Right cardiac atrium (tissue), 5 donors: Measurements from ENCODE around the gene KIAA1614. TPM values are rescaled to one million over a fixed set of nuclear protein-coding genes. Genes with fewer than 3 reads are reported as not detected.

ENCODE experiments used
- ATAC-seq, 2 donors: fragments of 200-7000 bp; cut with Tn5 transposase; one replicate each; pipeline versions ENCODE4 v1.8.0 to v1.9.1; 2020; ENCODE audit warnings: moderate library complexity in 2 of 2, mild to moderate bottlenecking in 1 of 2
- DNase-seq, 3 donors: peaks; one replicate each; pipeline ENCODE4 v3.0.0-alpha.2; 2020
- H3K27ac ChIP-seq: one replicate; pipeline ENCODE4 v1.5.1; 2013; ENCODE audit warnings: mild to moderate bottlenecking, low read length, control low read depth, moderate library complexity
- H3K27me3 ChIP-seq: one replicate; pipeline ENCODE4 v1.6.1; 2013; ENCODE audit not compliant: control insufficient read depth, insufficient read depth
- H3K4me1 ChIP-seq: one replicate; pipeline ENCODE4 v1.6.1; 2013; ENCODE audit warnings: low read length; ENCODE audit not compliant: control insufficient read depth, insufficient read depth
- H3K4me3 ChIP-seq: one replicate; pipeline ENCODE4 v1.5.1; 2013; ENCODE audit warnings: low read length, control low read depth
- H3K9me3 ChIP-seq: one replicate; pipeline ENCODE4 v1.6.1; 2013; ENCODE audit warnings: low read length; ENCODE audit not compliant: control insufficient read depth
- WGBS: extraction: QIAGEN DNeasy Blood & Tissue Kit; methylation state at CpG from one replicate; pipeline ENCODE4 v1.1.7; 2013; 5-methylcytosine and 5-hydroxymethylcytosine counted together
- intact Hi-C, 4 donors: fragments of 100-400 bp; cut with DNase I; formaldehyde crosslinking; loops; one replicate each; pipeline versions ENCODE4 v1.11.0 to v1.14.0; 2022 to 2023
- polyA plus RNA-seq: library from polyadenylated mRNA; stranded (reverse); fragments of 200-250 nt; gene quantifications from one replicate; pipeline ENCODE4 v1.2.3, GENCODE V29; 2013
- total RNA-seq, 4 donors: library from RNA; stranded (reverse); fragmentation: NEBNext Ultra II Directional; extraction: Animal tissue kit (Norgen Biotek cat#: 25700); gene quantifications; one replicate each; pipeline ENCODE4 v1.2.1, GENCODE V29; 2021
- donor health status: healthy with polysubstance abuse.
- donor health status: DM: no; HTN: yes; CAD: no.
- donor health status: DM: no; HTN: no; CAD: no.
- donor health status: DM: no; HTN: yes; CAD: no; lungs with severe emphysema.
- donor health status: DM: yes; HTN: yes; CAD: no.

The KIAA1614 gene
- total and polyA plus RNA-seq, 5 donors = 10.2 to 16.6 (median 11.6) TPM

DNA sequence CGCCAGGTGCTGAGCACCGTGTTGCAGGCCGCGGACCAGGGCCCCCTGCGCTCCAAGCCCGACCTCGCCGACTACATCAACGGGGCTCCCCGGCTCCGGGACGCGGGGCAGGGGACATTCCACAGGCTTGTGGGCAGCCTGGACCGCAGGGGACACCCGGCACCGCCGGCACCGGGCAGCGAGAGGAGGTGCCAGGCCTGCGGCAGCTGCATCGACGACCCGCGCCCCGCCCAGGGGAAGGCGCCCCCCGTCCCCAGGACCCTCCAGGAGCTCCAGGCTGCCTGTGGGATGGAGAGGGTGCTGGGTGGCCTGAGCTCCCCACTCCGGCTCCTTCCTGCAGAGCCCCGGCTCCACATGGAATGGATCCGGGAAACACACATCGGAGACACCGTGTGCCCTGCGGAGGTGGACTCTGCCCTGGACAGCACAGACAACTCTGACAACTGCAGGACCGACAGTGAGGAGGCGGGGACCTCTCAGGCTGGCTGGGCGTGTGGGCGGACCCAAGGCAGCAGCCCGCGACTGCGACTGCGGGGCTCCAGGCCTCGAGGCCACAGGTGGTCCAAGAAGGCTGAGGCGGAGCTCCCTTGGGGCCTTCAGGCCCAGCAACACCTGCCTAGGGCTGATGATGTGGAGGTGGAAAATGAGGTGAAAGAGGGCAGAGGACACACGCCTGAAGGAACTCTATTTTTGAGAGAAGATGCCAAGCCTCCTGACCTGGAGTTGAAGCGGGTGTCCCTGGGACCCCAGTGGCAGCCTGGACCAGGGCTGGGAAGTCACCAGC, 22.8 kb downstream of the KIAA1614 start:
- peak in 1 of 3 donors; percentile 40 for DNase-seq
- intact Hi-C loops = no loop called here
- no peaks in the 10 kb centered on the region for H3K4me1 ChIP-seq
- no peaks in the 10 kb centered on the region for H3K9me3 ChIP-seq
- peak in 1 of 2 donors; percentile 16 for ATAC-seq
- WGBS = 81% methylated on average over 45 of the region's 45 CpGs
- H3K27me3 ChIP-seq = no peaks in the 10 kb centered on the region
- H3K27ac ChIP-seq = no peak overlapping the region
- H3K4me3 ChIP-seq = no peak overlapping the region

DNA sequence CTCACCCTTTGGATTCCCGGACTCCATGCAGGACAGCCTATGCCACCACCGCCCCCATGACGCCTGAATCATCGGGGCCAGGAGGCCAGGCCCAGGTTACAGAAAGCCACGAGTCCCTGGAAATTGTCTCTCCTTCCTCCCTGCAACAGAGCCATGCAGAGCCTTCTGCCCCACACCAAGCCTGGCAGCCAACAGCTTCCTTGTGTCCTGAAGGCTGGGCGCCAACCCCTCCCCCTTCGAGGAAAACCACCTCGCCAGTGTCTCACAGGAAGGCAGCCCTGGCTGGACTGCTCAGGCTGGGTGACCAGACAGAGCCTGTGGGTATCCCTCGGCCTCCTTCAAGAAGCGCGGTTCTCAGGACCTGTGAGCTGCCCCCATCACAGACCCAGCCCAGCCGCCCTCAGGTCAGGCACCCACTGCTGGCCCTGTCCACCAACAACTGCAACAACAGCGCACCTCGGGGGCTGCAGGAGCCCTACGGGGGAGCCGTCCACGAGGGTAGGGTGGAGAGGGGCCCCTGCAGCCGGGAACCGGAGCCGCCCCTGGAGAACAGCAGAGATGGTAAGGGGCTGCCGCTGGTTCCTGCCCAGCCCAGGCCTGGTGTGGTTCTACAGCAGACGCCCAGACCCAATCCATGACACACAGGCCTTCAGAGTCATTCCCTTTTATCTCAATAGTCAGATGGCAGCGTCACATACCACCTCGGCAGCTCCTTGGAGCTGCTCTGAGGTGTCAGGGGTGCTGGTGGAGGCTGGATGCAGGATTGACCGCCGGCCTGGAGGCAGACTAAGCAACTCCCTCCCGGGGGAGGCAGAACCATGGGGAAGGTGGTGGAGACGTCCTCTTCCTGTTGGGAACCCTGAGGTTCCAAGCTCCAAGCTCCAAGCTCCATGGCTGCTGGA, 23.7 kb downstream of the KIAA1614 start:
- no peaks in the 10 kb centered on the region for H3K9me3 ChIP-seq
- H3K4me1 ChIP-seq = no peaks in the 10 kb centered on the region
- 87% methylated on average over 28 of the region's 28 CpGs for WGBS
- no peak overlapping the region for H3K4me3 ChIP-seq
- H3K27ac ChIP-seq = no peak overlapping the region
- ATAC-seq (no peak), DNase-seq (peak in 1 of 3 donors; percentile 40)
- H3K27me3 ChIP-seq = no peaks in the 10 kb centered on the region
- intact Hi-C loops = no loop called here

DNA sequence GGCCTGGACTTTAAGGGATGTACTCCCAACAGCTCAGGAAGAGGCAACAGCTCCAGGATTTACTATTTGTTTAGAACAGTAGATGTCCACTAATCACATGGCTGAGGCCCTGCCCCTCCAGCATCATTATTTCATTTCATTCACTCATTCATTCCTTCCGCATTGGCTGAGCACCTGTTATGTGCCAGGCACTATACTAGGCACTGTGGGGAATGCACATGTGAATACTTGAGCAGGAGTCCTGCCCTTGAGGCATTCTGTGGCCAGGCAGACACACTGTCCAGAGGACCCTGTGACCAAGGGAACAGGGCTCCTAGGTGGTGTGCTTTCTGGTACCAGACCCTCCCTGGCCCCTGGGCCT, 24.3 kb downstream of the KIAA1614 start:
- no peak for DNase-seq
- H3K9me3 ChIP-seq = no peaks in the 10 kb centered on the region
- WGBS = 59% methylated on average over 1 of the region's 1 CpG
- H3K4me3 ChIP-seq = no peak overlapping the region
- H3K27ac ChIP-seq = no peak overlapping the region
- no peaks in the 10 kb centered on the region for H3K4me1 ChIP-seq
- intact Hi-C loops = no loop called here
- no peak for ATAC-seq
- no peaks in the 10 kb centered on the region for H3K27me3 ChIP-seq

DNA sequence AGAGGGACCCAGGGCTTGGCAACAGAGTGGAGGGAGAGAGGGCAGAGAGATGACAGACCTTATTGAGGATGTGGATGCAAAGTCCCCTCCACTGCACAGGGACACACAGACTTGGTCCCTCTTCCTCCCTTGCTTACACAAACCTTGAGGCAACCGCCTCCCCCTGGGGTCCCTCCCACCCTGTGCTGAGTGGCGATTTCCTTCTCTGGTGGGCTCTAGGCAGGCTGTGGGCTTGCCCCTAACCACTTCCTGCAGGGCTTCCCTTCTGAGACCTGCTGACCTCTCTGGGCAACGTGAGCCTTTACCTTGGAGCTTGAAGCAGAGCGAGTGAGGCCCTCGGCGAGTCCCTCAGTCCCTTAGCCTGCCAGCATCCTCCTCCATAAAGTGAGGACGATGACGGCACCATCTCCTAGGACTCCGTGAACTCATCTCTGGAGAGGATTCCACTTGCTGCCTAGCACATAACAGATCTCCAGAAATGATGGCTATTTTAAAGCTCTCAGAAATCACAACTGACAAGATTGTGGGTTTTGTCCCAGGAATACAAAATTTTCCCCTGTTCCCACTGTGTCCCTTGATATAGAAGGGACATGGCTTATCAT, 25.0 kb downstream of the KIAA1614 start:
- Histone ChIP-seq H3K27ac (no peak overlapping the region), H3K4me1 (no peaks in the 10 kb centered on the region), H3K4me3 (no peak overlapping the region), H3K9me3 (no peaks in the 10 kb centered on the region), H3K27me3 (no peaks in the 10 kb centered on the region)
- no peak for DNase-seq
- WGBS = 79% methylated on average over 9 of the region's 9 CpGs
- ATAC-seq = no peak
- intact Hi-C loops = no loop called here

DNA sequence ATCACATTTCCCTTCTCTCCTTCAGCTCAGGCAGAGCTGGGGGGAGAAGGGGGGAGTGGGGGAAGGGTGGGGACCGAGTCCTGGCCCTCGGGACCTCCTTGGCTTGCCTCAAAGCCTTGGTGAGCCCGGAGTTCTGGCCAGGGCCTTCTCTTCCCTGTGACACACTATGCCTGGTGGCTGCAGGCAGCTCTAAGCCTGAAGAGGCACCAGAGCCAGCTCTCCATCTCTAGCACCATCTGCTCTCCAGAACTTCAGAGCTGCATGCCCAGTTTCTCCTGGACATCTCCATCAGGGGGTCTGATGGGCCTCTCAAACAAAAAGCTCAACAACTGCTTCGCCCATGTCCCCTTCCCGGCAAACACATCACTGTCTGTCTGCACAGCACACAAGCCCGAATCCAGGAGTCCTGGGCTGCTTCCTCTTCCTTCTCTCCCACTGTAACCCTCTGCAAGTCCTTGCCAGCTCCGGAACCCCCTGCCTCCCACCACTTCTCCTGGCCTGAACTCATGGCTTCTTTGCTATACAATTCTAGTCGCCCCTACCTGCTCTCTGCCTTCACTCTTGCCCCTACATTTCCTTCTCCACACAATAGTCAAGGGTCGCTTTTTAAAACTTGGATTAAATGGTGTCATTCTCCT, 26.5 kb downstream of the KIAA1614 start:
- WGBS = 72% methylated on average over 9 of the region's 9 CpGs
- intact Hi-C loops = no loop called here
- ATAC-seq = no peak
- Histone ChIP-seq H3K4me1 (no peaks in the 10 kb centered on the region), H3K9me3 (no peaks in the 10 kb centered on the region), H3K27ac (no peak overlapping the region), H3K4me3 (no peak overlapping the region), H3K27me3 (no peaks in the 10 kb centered on the region)
- no peak for DNase-seq

DNA sequence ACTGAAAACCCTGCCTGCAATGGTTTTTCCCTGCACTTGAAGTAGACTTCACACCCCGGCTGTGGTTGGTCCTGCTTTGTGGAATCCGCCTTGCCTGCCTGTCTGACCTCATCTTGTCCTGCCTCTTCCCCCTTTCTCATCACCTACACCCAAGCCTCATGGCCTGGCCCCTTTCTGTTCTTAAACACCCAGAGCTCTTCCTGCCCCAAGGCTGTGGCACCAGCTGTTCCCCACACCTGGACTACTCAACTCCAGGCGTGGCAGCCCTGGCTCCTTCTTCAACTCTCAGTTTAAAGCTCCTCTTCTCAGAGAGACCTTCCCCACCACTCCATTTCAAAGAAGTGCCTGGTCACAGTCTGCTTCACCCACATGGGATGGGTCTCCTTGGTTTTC, 27.0 kb downstream of the KIAA1614 start:
- H3K4me3 ChIP-seq = no peak overlapping the region

DNA sequence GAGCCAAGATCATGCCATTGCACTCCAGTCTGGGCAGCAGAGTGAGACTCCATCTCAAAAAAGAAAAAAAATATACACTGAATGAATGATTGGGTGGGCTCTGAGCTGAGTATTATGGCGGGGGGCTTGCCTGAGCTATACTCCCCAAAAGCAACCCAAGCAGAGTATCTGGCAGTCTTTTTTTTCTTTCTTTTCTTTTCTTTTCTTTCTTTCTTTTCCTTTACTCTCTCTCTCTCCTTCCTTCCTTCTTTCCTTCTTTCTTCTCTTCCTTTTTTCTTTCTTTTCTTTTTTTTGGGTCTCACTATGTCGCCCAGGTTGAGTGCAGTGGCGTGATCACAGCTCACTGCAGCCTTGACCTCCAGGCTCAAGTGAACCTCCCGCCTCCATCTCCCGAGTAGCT, 27.7 kb downstream of the KIAA1614 start:
- Histone ChIP-seq H3K4me1 (no peaks in the 10 kb centered on the region), H3K27me3 (no peaks in the 10 kb centered on the region), H3K9me3 (no peaks in the 10 kb centered on the region), H3K4me3 (no peak overlapping the region), H3K27ac (no peak overlapping the region)
- DNase-seq = no peak
- WGBS = 96% methylated on average over 5 of the region's 5 CpGs
- no peak for ATAC-seq
- intact Hi-C loops = no loop called here

More for the DNA sequence above, 27.0 kb downstream of the KIAA1614 start:
- intact Hi-C loops = no loop called here
- no peaks in the 10 kb centered on the region for H3K9me3 ChIP-seq
- H3K27me3 ChIP-seq = no peaks in the 10 kb centered on the region
- no peaks in the 10 kb centered on the region for H3K4me1 ChIP-seq
- WGBS = 93% methylated on average over 3 of the region's 3 CpGs
- no peak for ATAC-seq
- no peak overlapping the region for H3K27ac ChIP-seq
- DNase-seq = no peak

DNA sequence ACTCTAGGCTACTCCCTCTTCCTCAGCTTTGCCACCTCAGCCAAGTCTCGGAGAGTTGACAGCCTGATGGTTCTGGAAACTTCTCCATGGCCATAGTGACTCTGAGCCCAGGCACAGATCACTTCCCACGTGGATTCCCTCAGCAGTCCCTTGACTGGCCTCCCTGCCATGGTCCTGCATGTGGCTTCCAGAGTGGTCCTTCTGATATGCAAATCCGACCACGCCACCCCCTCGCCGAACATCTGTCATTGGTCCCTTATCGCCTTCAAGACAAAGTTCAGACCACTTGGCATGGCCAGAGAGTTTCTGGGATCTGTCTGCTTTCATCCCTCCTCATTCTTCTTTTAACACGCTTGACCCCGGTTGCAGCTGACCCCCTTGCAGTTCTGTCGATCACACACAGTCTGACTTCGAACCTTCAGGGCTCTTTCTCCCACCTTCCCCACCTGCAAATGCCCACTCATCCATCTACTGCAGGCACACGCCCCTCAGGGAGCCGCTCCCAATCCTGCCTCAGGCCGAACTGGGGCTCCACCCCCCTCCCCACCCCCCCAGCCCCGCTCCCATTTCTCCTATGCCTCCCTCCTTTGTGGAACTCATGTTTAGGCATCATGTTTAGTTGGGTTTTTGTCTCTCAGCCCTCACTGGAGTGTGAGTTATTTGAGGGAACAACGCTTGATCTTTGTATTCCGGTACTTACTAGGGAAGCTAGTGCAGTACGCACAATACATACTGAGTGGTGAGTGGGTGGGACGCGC, 29.0 kb downstream of the KIAA1614 start:
- Histone ChIP-seq H3K4me1 (no peaks in the 10 kb centered on the region), H3K27me3 (no peaks in the 10 kb centered on the region), H3K4me3 (no peak overlapping the region), H3K27ac (no peak overlapping the region), H3K9me3 (no peaks in the 10 kb centered on the region)
- DNase-seq (no peak), ATAC-seq (no peak)
- intact Hi-C loops = no loop called here
- WGBS = 79% methylated on average over 20 of the region's 20 CpGs

DNA sequence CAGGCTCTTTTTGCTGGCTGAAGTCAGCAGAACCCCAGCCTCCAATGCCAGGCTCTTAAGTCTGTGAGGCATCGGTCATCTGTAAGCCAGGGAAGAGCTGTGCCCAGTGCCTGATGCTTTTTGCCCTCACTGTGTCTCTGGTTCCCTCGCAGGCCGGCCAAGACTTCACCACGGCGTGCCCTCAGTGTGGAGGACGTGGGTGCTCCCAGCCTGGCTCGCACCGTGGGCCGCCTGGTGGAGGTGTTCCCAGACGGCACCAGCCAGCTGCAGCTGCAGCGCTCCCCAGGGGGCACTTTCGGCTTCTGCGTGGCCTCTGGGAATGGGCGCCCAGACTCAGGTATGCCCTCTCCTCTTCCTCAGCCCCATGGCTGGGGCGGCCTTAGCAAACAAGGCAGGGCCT, 32.5 kb downstream of the KIAA1614 start:
- Histone ChIP-seq H3K27ac (no peak overlapping the region), H3K4me1 (no peaks in the 10 kb centered on the region), H3K9me3 (no peaks in the 10 kb centered on the region), H3K27me3 (no peaks in the 10 kb centered on the region), H3K4me3 (no peak overlapping the region)
- 97% methylated on average over 15 of the region's 15 CpGs for WGBS
- ATAC-seq = no peak
- DNase-seq = no peak
- intact Hi-C loops = no loop called here

DNA sequence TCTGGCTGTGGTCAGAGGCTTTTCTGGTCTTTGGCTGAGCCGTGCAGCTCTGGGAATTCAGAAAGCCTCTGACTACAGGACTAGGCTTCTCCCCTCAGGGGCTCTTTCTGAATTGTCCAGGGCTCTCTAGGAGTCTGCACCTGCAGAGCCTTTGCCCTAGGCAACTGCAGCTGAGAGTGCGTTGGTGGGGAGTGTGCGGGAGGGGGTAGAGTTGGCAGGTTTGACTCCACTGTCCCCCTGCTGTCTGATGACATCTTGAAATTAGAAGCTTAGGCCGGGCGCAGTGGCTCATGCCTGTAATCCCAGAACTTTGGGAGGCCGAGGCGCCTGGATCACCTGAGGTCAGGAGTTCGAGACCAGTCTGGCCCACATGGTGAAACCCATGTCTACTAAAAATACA, 32.9 kb downstream of the KIAA1614 start:
- intact Hi-C loops = no loop called here
- WGBS = 91% methylated on average over 8 of the region's 8 CpGs
- Histone ChIP-seq H3K4me1 (no peaks in the 10 kb centered on the region), H3K4me3 (no peak overlapping the region), H3K27me3 (no peaks in the 10 kb centered on the region), H3K9me3 (no peaks in the 10 kb centered on the region), H3K27ac (no peak overlapping the region)
- ATAC-seq (no peak), DNase-seq (no peak)
